K562 (cell line): ENCODE results near the gene C12orf75. TPM values are rescaled to one million over a fixed set of nuclear protein-coding genes. Genes with fewer than 3 reads are reported as not detected.

Experiments used
- ATAC-seq: fragments of 200-7000 bp; cut with Tn5 transposase; 3 replicates; pipeline ENCODE4 v1.9.1; 2020; ENCODE audit warnings: moderate library complexity
- BruUV-seq: library from RNA; stranded (reverse); fragments of 400-500 nt; replicated peaks from 2 replicates; lab custom pipeline; 2021; lab: Mats Ljungman, UMichigan
- CTCF ChIA-PET: fragments of 300-600 bp; formaldehyde crosslinking; extraction: SDS; loops from one replicate; lab custom pipeline; 2021; ENCODE audit warnings: low intra/inter-chr PET ratio; lab: Yijun Ruan, JAX
- POLR2A ChIA-PET: fragments of 300-600, 350-650 bp; sonication (Branson Sonifier 250); formaldehyde crosslinking; extraction: SDS; loops from one replicate; lab custom pipeline; 2021; ENCODE audit warnings: antibody characterized with exemption, inconsistent platforms; lab: Yijun Ruan, JAX
- DNase-seq, 4 experiments: peaks; one replicate each; pipeline versions ENCODE4 v3.0.0 to v3.0.0-alpha.2; 2011 to 2018; ENCODE audit warnings: low spot score in 3 of 4, mixed read lengths in 3 of 4; ENCODE audit errors: extremely low read depth in 1 of 4
- FAIRE-seq: peaks from 2 replicates; lab custom pipeline; 2011; peaks lifted over from hg19 to GRCh38; lab: Jason Lieb, UNC
- H2AFZ ChIP-seq: 2 replicates; pipeline ENCODE4 v1.6.0; 2011; ENCODE audit warnings: low read depth, low read length, control low read depth, inconsistent platforms
- H3K27ac ChIP-seq: fragments of 200-600 bp; 3 replicates; pipeline ENCODE4 v1.8.0; 2011; ENCODE audit warnings: low read depth, mild to moderate bottlenecking, control low read depth, inconsistent platforms, low read length, moderate library complexity, mixed read lengths; ENCODE audit errors: extremely low read depth
- H3K27me3 ChIP-seq, 2 experiments: fragments of 300-600 bp in 1 of 2; 2 replicates in 1 of 2; 3 replicates in 1 of 2; pipeline versions ENCODE4 v1.6.0 to v1.8.0; 2011; ENCODE audit warnings: inconsistent platforms in 2 of 2, low read length in 2 of 2, mild to moderate bottlenecking in 1 of 2, mixed read lengths in 1 of 2, moderate library complexity in 1 of 2; ENCODE audit not compliant: control insufficient read depth in 2 of 2, insufficient read depth in 2 of 2
- H3K36me3 ChIP-seq: fragments of 300-600 bp; 3 replicates; pipeline ENCODE4 v1.8.0; 2011; ENCODE audit warnings: mild to moderate bottlenecking, low read length, inconsistent platforms; ENCODE audit not compliant: control insufficient read depth, insufficient read depth
- H3K4me1 ChIP-seq, 2 experiments: fragments of 200-600 bp in 1 of 2; replicated peaks in 1 of 2; 2 replicates in 1 of 2; 3 replicates in 1 of 2; pipeline versions ENCODE4 v1.5.1 to v1.8.0; 2011; ENCODE audit warnings: inconsistent platforms in 2 of 2, low read length in 2 of 2, mild to moderate bottlenecking in 1 of 2, mixed read lengths in 1 of 2, moderate library complexity in 1 of 2; ENCODE audit not compliant: control insufficient read depth in 2 of 2, insufficient read depth in 2 of 2
- H3K4me2 ChIP-seq: 2 replicates; pipeline ENCODE4 v1.6.1; 2011; ENCODE audit warnings: low read length, control low read depth, inconsistent platforms, mixed read lengths; ENCODE audit not compliant: insufficient read depth
- H3K4me3 ChIP-seq: fragments of 200-600 bp; sonication (generic), shearing (Covaris generic); 2 replicates; pipeline ENCODE4 v1.5.1; 2016; ENCODE audit warnings: control low read depth, inconsistent platforms
- H3K79me2 ChIP-seq: fragments of 200-600 bp; 3 replicates; pipeline ENCODE4 v1.8.0; 2011; ENCODE audit warnings: low read length, inconsistent platforms; ENCODE audit not compliant: control insufficient read depth, insufficient read depth
- H3K9ac ChIP-seq, 2 experiments: 2 replicates each; pipeline versions ENCODE4 v1.6.0 to v1.6.1; 2011; ENCODE audit warnings: low read depth in 2 of 2, low read length in 2 of 2, control low read depth in 1 of 2, inconsistent platforms in 1 of 2, mild to moderate bottlenecking in 1 of 2, mixed read lengths in 1 of 2; ENCODE audit not compliant: insufficient read depth in 1 of 2
- H3K9me1 ChIP-seq: one replicate; pipeline ENCODE4 v1.6.0; 2011; ENCODE audit warnings: inconsistent platforms, mild to moderate bottlenecking, low read length, moderate library complexity; ENCODE audit not compliant: control insufficient read depth, insufficient read depth
- H3K9me3 ChIP-seq: replicated peaks from 2 replicates; pipeline ENCODE4 v1.5.1; 2011; ENCODE audit warnings: low read depth, low read length, inconsistent platforms; ENCODE audit not compliant: control insufficient read depth, insufficient read depth
- H4K20me1 ChIP-seq: replicated peaks from 2 replicates; pipeline ENCODE4 v1.6.1; 2011; ENCODE audit warnings: low read length, inconsistent platforms, mixed read lengths; ENCODE audit not compliant: control insufficient read depth, insufficient read depth
- ESRRA ChIP-seq: fragments of 450-650 bp; IDR thresholded peaks from 2 replicates; pipeline ENCODE4 v1.6.1; 2014; ENCODE audit warnings: low read depth, mild to moderate bottlenecking, moderate library complexity, borderline replicate concordance
- EWSR1 ChIP-seq: fragments of 450-650 bp; IDR thresholded peaks from 2 replicates; pipeline ENCODE4 v1.6.1; 2018; ENCODE audit warnings: borderline replicate concordance, mild to moderate bottlenecking, low read depth, moderate library complexity; ENCODE audit not compliant: partially characterized antibody
- KDM4B ChIP-seq, 2 experiments: fragments of 450-650 bp in 1 of 2; sonication (generic) in 1 of 2; IDR thresholded peaks; 2 replicates each; pipeline ENCODE4 v1.6.1; 2016 to 2017; ENCODE audit warnings: borderline replicate concordance in 2 of 2, antibody characterized with exemption in 1 of 2, low read depth in 1 of 2, mild to moderate bottlenecking in 1 of 2
- MGA ChIP-seq: fragments of 450-650 bp; IDR thresholded peaks from 2 replicates; pipeline ENCODE4 v1.6.1; 2016; ENCODE audit warnings: mild to moderate bottlenecking, moderate library complexity
- RBM14 ChIP-seq: fragments of 200-400 bp; formaldehyde crosslinking; IDR thresholded peaks from 2 replicates; pipeline ENCODE4 v1.6.1; 2018; ENCODE audit warnings: low read depth, mild to moderate bottlenecking, low read length, moderate library complexity, borderline replicate concordance; ENCODE audit not compliant: insufficient read depth
- TAF15 ChIP-seq: fragments of 200-400 bp; formaldehyde crosslinking; IDR thresholded peaks from 2 replicates; pipeline ENCODE4 v1.6.1; 2017; ENCODE audit warnings: mild to moderate bottlenecking, low read depth, low read length, moderate library complexity
- ZNF224 ChIP-seq: sonication (generic); formaldehyde crosslinking; IDR thresholded peaks from 2 replicates; pipeline ENCODE4 v1.8.0; 2022; ENCODE audit warnings: mild to moderate bottlenecking, missing genetic modification reagents
- whole genome bisulfite sequencing: fragments of 100-300 bp; shearing (Covaris generic); methylation state at CpG from one replicate; pipeline ENCODE4 v1.1.6; 2016; ENCODE audit warnings: low coverage, mixed read lengths; ENCODE audit not compliant: insufficient coverage; ENCODE audit errors: missing lambda C conversion rate; 5-methylcytosine and 5-hydroxymethylcytosine counted together
- in situ Hi-C: fragments of 300-500 bp; cut with MboI; formaldehyde crosslinking; loops from 4 replicates; pipeline ENCODE4 v1.15.0; 2018; ENCODE audit warnings: inconsistent platforms, mixed read lengths
- intact Hi-C: fragments of 100-400 bp; cut with micrococcal nuclease; formaldehyde crosslinking; loops from 2 replicates; pipeline ENCODE4 v1.14.2; 2022
- polyA plus RNA-seq, 8 experiments: library from polyadenylated mRNA; depleted of rRNA in 4 of 8; stranded (reverse) in 5 of 8; unstranded in 3 of 8; fragments of >200 nt; fragmentation: Nextera tagmentation in 2 of 8; fragmentation: Illumina TruSeq in 1 of 8; extraction: Ambion mirVana in 2 of 8; extraction: Trizol in 1 of 8; gene quantifications; 2 replicates each; pipeline versions ENCODE4 v1.2.1 to v1.2.3, GENCODE V29; 2011 to 2014; ENCODE audit warnings: inconsistent platforms in 1 of 8, missing spikeins in 1 of 8
- total RNA-seq, 7 experiments: library from RNA; depleted of rRNA in 6 of 7; stranded (reverse); fragments of >200 nt in 6 of 7; fragmentation: Illumina TruSeq in 2 of 7; extraction: Trizol in 2 of 7; gene quantifications; 2 replicates each; pipeline versions ENCODE4 v1.2.1 to v1.2.3, GENCODE V29; 2011 to 2021; ENCODE audit warnings: low replicate concordance in 1 of 7

Gene C12orf75
- total and polyA plus RNA-seq, 9 of the 15 experiments (the other 6 are each of a cell fraction or from before 2014, with no cell fraction given): 0.06 to 0.82 (median 0.26) TPM; not detected in 3

GRCh38 chr12:105347499-105347898, 17.0 kb downstream of the C12orf75 start:
- no peak overlapping the region for H3K4me2 ChIP-seq
- in situ Hi-C loops: no loop called here
- TF ChIP-seq RBM14: no peak
- TF ChIP-seq KDM4B (IDR thresholded peaks at IDR 0.05; ENCODE audit: borderline replicate concordance in 2 of 2, low read depth in 1 of 2): no peak
- no peak for TF ChIP-seq ZNF224 (CRISPR knock-in tag)
- TF ChIP-seq TAF15: no peak
- TF ChIP-seq MGA: no peak
- no peak for TF ChIP-seq ESRRA
- no peak for TF ChIP-seq EWSR1

More at GRCh38 chr12:105347499-105347898, 17.0 kb downstream of the C12orf75 start:
- DNase-seq (no peak), ATAC-seq (no peak), FAIRE-seq (no peak)
- Histone ChIP-seq H3K36me3 (no peaks in the 10 kb centered on the region), H3K9me3 (no peaks in the 10 kb centered on the region), H3K4me3 (no peak overlapping the region), H3K4me1 (no peaks in the 10 kb centered on the region), H3K27me3 (0 out of 5 replicates have a peak, but pooled peaks cover 0 to 5% of the 10 kb centered on the region in 2 experiments), H3K79me2 (no peaks in the 10 kb centered on the region), H3K9ac (no peak overlapping the region), H3K27ac (no peak overlapping the region), H3K9me1 (no peaks in the 10 kb centered on the region), H2AFZ (no peak overlapping the region), H4K20me1 (no peaks in the 10 kb centered on the region)
- 1% methylated on average over 4 of the region's 4 CpGs for WGBS
- ChIA-PET POLR2A (no interaction called here), CTCF (no interaction called here)
- no TSS peak for BruUV-seq
- intact Hi-C loops: no loop called here
